GM10266 (cell line): Measurements from ENCODE around the gene PRPF4.
"Not testable (repeated sequence)": the region's sequence is repeated elsewhere in the genome, so short reads cannot be mapped to it uniquely, and the experiment has no call there.

Source experiments
- DNase-seq: peaks from one replicate; pipeline ENCODE4 v3.0.0; 2012; ENCODE audit errors: extremely low spot score
- CTCF ChIP-seq: IDR thresholded peaks from 2 replicates; pipeline ENCODE4 v1.5.1; 2012; ENCODE audit warnings: mild to moderate bottlenecking, low read depth; ENCODE audit not compliant: control insufficient read depth, insufficient read depth; ENCODE audit errors: missing control alignments

Gene PRPF4

GRCh38 chr9:113275157-113276131 is at the start of gene PRPF4, which contains the start of gene CDC26:
PRPF4 (plus strand) TSS chr9:113275658; CDS start chr9:113275744, 86 bp downstream.
CDC26 (minus strand) TSS chr9:113275572; CDS start chr9:113272507, 3,065 bp downstream.
- DNase-seq: peak; percentile 91
- TF ChIP-seq CTCF: no peak

GRCh38 chr9:113227436-113227835 is 48.0 kb upstream of the PRPF4 start:
- TF ChIP-seq CTCF: no peak
- no peak for DNase-seq

GRCh38 chr9:113228130-113228665 is 47.3 kb upstream of the PRPF4 start:
- no peak for DNase-seq
- no peak for TF ChIP-seq CTCF

- no peak for DNase-seq
- TF ChIP-seq CTCF: no peak
Measured at GRCh38 chr9:113231701-113232100, 43.8 kb upstream of the PRPF4 start.

GRCh38 chr9:113235701-113236255 is 39.7 kb upstream of the PRPF4 start:
- not testable (repeated sequence) for DNase-seq

GRCh38 chr9:113237026-113237425 is 38.4 kb upstream of the PRPF4 start:
- no peak for DNase-seq
- TF ChIP-seq CTCF: no peak

- TF ChIP-seq CTCF: no peak
- no peak for DNase-seq
Measured at GRCh38 chr9:113238202-113238858, 37.1 kb upstream of the PRPF4 start.
